SK-N-SH (cell line): ENCODE measurements around the gene PFDN1.

Experiments used
- CTCF ChIP-seq: fragments of 200-600 bp; sonication (generic); IDR thresholded peaks from 2 replicates; pipeline ENCODE4 v1.6.1; 2017; ENCODE audit warnings: antibody characterized with exemption, mild to moderate bottlenecking, moderate library complexity
- GABPA ChIP-seq: IDR thresholded peaks from 2 replicates; pipeline ENCODE4 v1.4.0; 2012; ENCODE audit warnings: low read depth, mild to moderate bottlenecking
- JUND ChIP-seq: IDR thresholded peaks from 2 replicates; pipeline ENCODE4 v1.4.0; 2012
- MAX ChIP-seq: IDR thresholded peaks from 2 replicates; pipeline ENCODE4 v1.4.0; 2012; ENCODE audit warnings: low read depth
- MEF2A ChIP-seq: IDR thresholded peaks from 2 replicates; pipeline ENCODE4 v1.4.0; 2012; ENCODE audit warnings: low read depth, borderline replicate concordance
- NFIC ChIP-seq: IDR thresholded peaks from 2 replicates; pipeline ENCODE4 v1.4.0; 2012; ENCODE audit warnings: borderline replicate concordance
- POLR2AphosphoS5 ChIP-seq: IDR thresholded peaks from 2 replicates; pipeline ENCODE4 v1.6.1; 2012; ENCODE audit warnings: low read depth, low read length
- RCOR1 ChIP-seq: fragments of 150-350 bp; IDR thresholded peaks from 2 replicates; pipeline ENCODE4 v1.6.1; 2017; ENCODE audit warnings: antibody characterized with exemption, low read length
- RXRA ChIP-seq: IDR thresholded peaks from 2 replicates; pipeline ENCODE4 v1.4.0; 2012; ENCODE audit warnings: low read depth, mild to moderate bottlenecking, borderline replicate concordance
- SIN3A ChIP-seq: IDR thresholded peaks from 2 replicates; pipeline ENCODE4 v1.6.1; 2012; ENCODE audit warnings: low read depth, mild to moderate bottlenecking, low read length, moderate library complexity, borderline replicate concordance
- SMC3 ChIP-seq: IDR thresholded peaks from 2 replicates; pipeline ENCODE4 v1.6.1; 2012; ENCODE audit warnings: low read depth, low read length, improper control_type of control experiment
- USF2 ChIP-seq: fragments of 150-350 bp; IDR thresholded peaks from 2 replicates; pipeline ENCODE4 v1.6.1; 2017; ENCODE audit warnings: antibody characterized with exemption, low read length, low read depth, borderline replicate concordance
- YY1 ChIP-seq: IDR thresholded peaks from 2 replicates; pipeline ENCODE4 v1.4.0; 2012; ENCODE audit warnings: low read depth, mild to moderate bottlenecking
- ZBTB33 ChIP-seq: IDR thresholded peaks from 2 replicates; pipeline ENCODE4 v1.4.0; 2012; ENCODE audit warnings: low read depth, borderline replicate concordance

- no peak for TF ChIP-seq JUND
- TF ChIP-seq CTCF, result no peak
- no peak for TF ChIP-seq POLR2AphosphoS5
- no peak for TF ChIP-seq USF2
- TF ChIP-seq MAX, result no peak
- no peak for TF ChIP-seq SMC3
- TF ChIP-seq SIN3A, result no peak
- no peak for TF ChIP-seq NFIC
- no peak for TF ChIP-seq RCOR1
- TF ChIP-seq ZBTB33, result no peak
- TF ChIP-seq GABPA, result no peak
- TF ChIP-seq RXRA, result no peak
- TF ChIP-seq MEF2A, result no peak
- TF ChIP-seq YY1, result no peak
Observed at GRCh38 chr5:140319833-140320232, 16.9 kb upstream of the PFDN1 start.
